Neuronal stem cell (in vitro differentiated cells): ENCODE results near the gene INSR.

Experiments used
- DNase-seq: peaks from one replicate; pipeline ENCODE4 v3.0.0-alpha.2; 2013; ENCODE audit warnings: low spot score
- H2AFZ ChIP-seq: one replicate; pipeline ENCODE4 v1.6.1; 2013; ENCODE audit warnings: mild to moderate bottlenecking, low read length, inconsistent platforms
- H2AK5ac ChIP-seq: 2 replicates; pipeline ENCODE4 v1.6.1; 2013; ENCODE audit warnings: low read depth, mild to moderate bottlenecking, inconsistent platforms, low read length, moderate library complexity, mixed read lengths
- H2BK120ac ChIP-seq: 2 replicates; pipeline ENCODE4 v1.6.1; 2013; ENCODE audit warnings: low read depth, mild to moderate bottlenecking, inconsistent platforms, low read length, moderate library complexity, mixed read lengths
- H2BK12ac ChIP-seq: one replicate; pipeline ENCODE4 v1.6.1; 2013; ENCODE audit warnings: low read length, inconsistent platforms
- H2BK15ac ChIP-seq: 2 replicates; pipeline ENCODE4 v1.6.1; 2013; ENCODE audit warnings: mild to moderate bottlenecking, low read length, inconsistent platforms, mixed read lengths
- H2BK5ac ChIP-seq: one replicate; pipeline ENCODE4 v1.6.1; 2013; ENCODE audit warnings: inconsistent platforms, mild to moderate bottlenecking, low read length, moderate library complexity
- H3K14ac ChIP-seq: one replicate; pipeline ENCODE4 v1.6.1; 2013; ENCODE audit warnings: low read length, inconsistent platforms
- H3K18ac ChIP-seq: 2 replicates; pipeline ENCODE4 v1.6.1; 2013; ENCODE audit warnings: low read length, inconsistent platforms
- H3K23ac ChIP-seq: 2 replicates; pipeline ENCODE4 v1.6.1; 2013; ENCODE audit warnings: low read depth, mild to moderate bottlenecking, mixed read lengths, low read length, inconsistent platforms; ENCODE audit not compliant: poor library complexity
- H3K27ac ChIP-seq: replicated peaks from 3 replicates; pipeline ENCODE4 v1.5.1; 2013; ENCODE audit warnings: low read length, inconsistent platforms
- H3K27me3 ChIP-seq, 3 experiments: 2 replicates each; pipeline ENCODE4 v1.6.1; 2013; ENCODE audit warnings: low read length in 3 of 3, mild to moderate bottlenecking in 2 of 3, inconsistent platforms in 1 of 3, low read depth in 1 of 3, mixed read lengths in 1 of 3, moderate library complexity in 1 of 3; ENCODE audit not compliant: control insufficient read depth in 3 of 3, insufficient read depth in 3 of 3
- H3K36me3 ChIP-seq, 2 donors: replicated peaks in 1 of 2; 2 replicates each; pipeline ENCODE4 v1.6.1; 2013; ENCODE audit warnings: low read length in 2 of 2; ENCODE audit not compliant: control insufficient read depth in 2 of 2, insufficient read depth in 2 of 2
- H3K4ac ChIP-seq: 2 replicates; pipeline ENCODE4 v1.6.1; 2013; ENCODE audit warnings: inconsistent platforms, mild to moderate bottlenecking, low read length, moderate library complexity
- H3K4me1 ChIP-seq, 2 donors: 1 replicate in 1 of 2; 2 replicates in 1 of 2; pipeline ENCODE4 v1.6.1; 2013; ENCODE audit warnings: low read length in 2 of 2, low read depth in 1 of 2; ENCODE audit not compliant: control insufficient read depth in 2 of 2, insufficient read depth in 1 of 2
- H3K4me2 ChIP-seq: one replicate; pipeline ENCODE4 v1.6.1; 2013; ENCODE audit warnings: mild to moderate bottlenecking, low read length, inconsistent platforms; ENCODE audit not compliant: insufficient read depth, poor library complexity, severe bottlenecking
- H3K4me3 ChIP-seq, 2 donors: 2 replicates each; pipeline ENCODE4 v1.5.1; 2013; ENCODE audit warnings: low read length in 2 of 2, mild to moderate bottlenecking in 2 of 2, inconsistent platforms in 1 of 2, moderate library complexity in 1 of 2
- H3K79me1 ChIP-seq: one replicate; pipeline ENCODE4 v1.6.1; 2013; ENCODE audit warnings: low read depth, mild to moderate bottlenecking, inconsistent platforms, low read length, moderate library complexity
- H3K9ac ChIP-seq: one replicate; pipeline ENCODE4 v1.6.1; 2013; ENCODE audit warnings: mild to moderate bottlenecking, low read depth, low read length, inconsistent platforms; ENCODE audit not compliant: poor library complexity
- H3K9me3 ChIP-seq, 2 donors: replicated peaks in 1 of 2; 2 replicates each; pipeline versions ENCODE3 to v1.6.1; 2013; ENCODE audit warnings: low read length in 2 of 2, mild to moderate bottlenecking in 2 of 2, inconsistent platforms in 1 of 2, low read depth in 1 of 2, mixed read lengths in 1 of 2, moderate library complexity in 1 of 2; ENCODE audit not compliant: control insufficient read depth in 2 of 2, insufficient read depth in 1 of 2
- H4K8ac ChIP-seq: one replicate; pipeline ENCODE4 v1.6.1; 2013; ENCODE audit warnings: low read depth, mild to moderate bottlenecking, inconsistent platforms, low read length, moderate library complexity
- H4K91ac ChIP-seq: one replicate; pipeline ENCODE4 v1.6.1; 2013; ENCODE audit warnings: low read length, low read depth, mild to moderate bottlenecking, inconsistent platforms; ENCODE audit not compliant: poor library complexity
- WGBS, 2 donors: extraction: QIAGEN DNeasy Blood & Tissue Kit; methylation state at CpG; one replicate each; pipeline ENCODE4 v1.1.7; 2013; ENCODE audit warnings: missing lambda C conversion rate in 2 of 2, mixed read lengths in 1 of 2; ENCODE audit not compliant: insufficient read length in 2 of 2, insufficient replicate concordance in 1 of 2; ENCODE audit errors: extremely low coverage in 2 of 2; 5-methylcytosine and 5-hydroxymethylcytosine counted together

Gene INSR

DNA sequence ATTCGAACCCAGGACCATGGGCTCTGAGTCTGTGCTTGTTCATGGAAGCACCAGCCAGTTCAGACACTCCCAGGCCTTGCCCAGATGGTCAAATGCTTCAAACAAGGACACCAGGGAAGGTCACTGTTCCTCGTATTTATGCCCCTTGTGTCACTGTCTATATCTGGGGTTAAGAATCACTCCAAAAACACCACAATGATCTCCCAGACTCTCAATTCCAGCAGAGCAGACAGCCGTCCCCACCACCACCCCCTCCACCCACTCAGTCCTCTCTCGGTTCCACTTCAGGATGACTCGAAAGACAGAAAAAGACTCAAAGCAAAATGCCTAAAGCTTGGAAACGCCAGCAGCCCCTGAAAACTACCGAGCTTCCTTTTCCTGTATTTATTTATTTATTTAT lies 79.0 kb downstream of the INSR start:
- no peak overlapping the region for H3K23ac ChIP-seq
- WGBS, 2 donors = no CpG with 5 or more reads among the region's 7 CpGs

DNA sequence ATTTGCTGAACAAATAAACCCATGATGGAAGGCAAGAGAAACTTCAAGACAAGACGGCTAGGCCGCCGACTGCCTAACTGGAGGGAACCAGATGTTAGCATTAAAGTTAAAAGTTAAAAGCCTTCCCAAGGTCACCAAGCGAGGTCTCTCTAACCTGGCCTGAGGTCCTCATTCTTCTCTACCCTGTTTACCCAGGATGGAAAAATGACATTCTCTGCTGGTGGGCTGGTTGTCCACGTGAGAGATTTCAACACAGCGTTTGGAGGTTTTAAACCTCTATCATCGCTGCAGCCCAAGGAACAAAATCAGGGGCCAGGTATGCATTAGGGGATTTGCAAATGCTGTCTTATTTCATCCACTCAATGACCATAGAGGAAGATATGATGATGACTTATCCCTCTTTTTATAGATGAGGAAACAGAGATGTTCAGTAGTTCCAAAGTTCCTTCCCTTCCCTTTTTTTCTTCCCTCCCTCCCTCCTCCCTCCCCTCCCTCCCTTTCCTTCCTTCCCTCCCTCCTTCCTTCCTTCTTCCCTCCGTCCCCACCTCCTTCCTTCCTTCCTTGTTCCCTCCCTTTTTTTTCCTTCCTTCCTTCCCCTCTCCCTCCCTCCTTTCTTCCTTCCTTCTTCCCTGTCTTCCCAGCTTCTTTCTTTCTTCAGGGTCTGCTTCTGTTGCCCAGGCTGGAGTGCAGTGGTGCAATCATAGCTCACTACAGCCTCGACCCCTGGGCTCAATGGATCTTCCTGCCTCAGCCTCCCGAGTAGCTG lies 79.7 kb downstream of the INSR start:
- Histone ChIP-seq H3K18ac (no peak overlapping the region), H2BK5ac (no peak overlapping the region), H2AK5ac (no peak overlapping the region), H3K4me2 (no peak overlapping the region), H3K9me3 (no peaks in the 10 kb centered on the region), H2AFZ (no peak overlapping the region), H3K79me1 (no peaks in the 10 kb centered on the region), H3K27me3 (no peaks in the 10 kb centered on the region), H3K4me1 (peaks cover 3 to 4% of the 10 kb centered on the region in 2 donors), H3K4me3 (no peak overlapping the region), H3K14ac (no peak overlapping the region), H3K4ac (no peak overlapping the region), H3K36me3 (no peaks in the 10 kb centered on the region), H4K91ac (no peak overlapping the region), H3K23ac (no peak overlapping the region), H3K27ac (no peak overlapping the region), H2BK120ac (no peak overlapping the region), H4K8ac (no peak overlapping the region), H2BK12ac (no peak overlapping the region), H3K9ac (no peak overlapping the region), H2BK15ac (no peak overlapping the region)
- no CpG with 5 or more reads among the region's 10 CpGs for WGBS, 2 donors
- DNase-seq = no peak

More for the DNA sequence above, 79.0 kb downstream of the INSR start:
- DNase-seq = no peak
- no peak overlapping the region for H3K9ac ChIP-seq
- H4K91ac ChIP-seq = no peak overlapping the region
- no peak overlapping the region for H2BK120ac ChIP-seq
- no peaks in the 10 kb centered on the region for H3K79me1 ChIP-seq
- peaks cover 3 to 4% of the 10 kb centered on the region in 2 donors for H3K4me1 ChIP-seq
- no peak overlapping the region for H3K4me2 ChIP-seq
- H3K4me3 ChIP-seq = no peak overlapping the region
- H2BK5ac ChIP-seq = no peak overlapping the region
- H3K27ac ChIP-seq = no peak overlapping the region
- no peak overlapping the region for H2BK12ac ChIP-seq
- H3K27me3 ChIP-seq = no peaks in the 10 kb centered on the region
- no peak overlapping the region for H4K8ac ChIP-seq
- H2BK15ac ChIP-seq = no peak overlapping the region
- no peak overlapping the region for H3K14ac ChIP-seq
- no peaks in the 10 kb centered on the region for H3K36me3 ChIP-seq
- H2AK5ac ChIP-seq = no peak overlapping the region
- no peak overlapping the region for H2AFZ ChIP-seq
- no peak overlapping the region for H3K18ac ChIP-seq
- H3K4ac ChIP-seq = no peak overlapping the region
- H3K9me3 ChIP-seq = no peaks in the 10 kb centered on the region

DNA sequence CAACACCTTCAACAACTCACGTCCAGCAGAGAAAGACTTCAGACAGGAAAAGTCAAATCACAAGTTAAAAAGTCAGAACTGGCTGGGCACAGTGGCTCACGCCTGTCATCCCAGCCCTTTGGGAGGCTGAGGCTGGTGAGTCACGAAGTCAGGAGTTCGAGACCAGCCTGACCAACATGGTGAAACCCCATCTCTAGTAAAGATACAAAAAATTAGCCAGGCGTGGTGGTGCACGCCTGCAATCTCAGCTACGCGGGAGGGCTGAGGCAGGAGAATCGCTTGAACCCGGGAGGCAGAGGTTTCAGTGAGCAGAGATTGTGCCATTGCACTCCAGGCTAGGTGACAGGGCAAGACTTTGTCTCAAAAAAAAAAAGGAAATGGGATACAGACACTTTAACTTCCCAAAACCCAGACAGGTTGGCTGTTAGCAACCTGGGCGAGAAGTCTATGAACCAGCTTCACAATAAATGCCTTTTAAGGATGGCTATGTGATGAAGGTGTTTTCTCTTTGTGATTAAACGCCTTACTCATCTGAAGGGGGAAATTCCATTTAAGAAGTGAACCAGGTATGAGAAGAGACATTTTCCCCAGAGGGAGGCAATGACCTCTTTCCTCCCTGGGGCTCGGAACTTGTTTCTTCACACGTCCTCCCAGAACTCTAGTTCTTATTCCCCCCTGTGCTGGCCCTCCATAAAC lies 80.4 kb downstream of the INSR start:
- Histone ChIP-seq H2BK12ac (no peak overlapping the region), H2AFZ (no peak overlapping the region), H3K4me3 (no peak overlapping the region), H3K18ac (no peak overlapping the region), H3K27me3 (no peaks in the 10 kb centered on the region), H2BK120ac (no peak overlapping the region), H4K8ac (peak overlapping the region; percentile 23), H2BK15ac (no peak overlapping the region), H3K4ac (no peak overlapping the region), H3K14ac (no peak overlapping the region), H3K27ac (no peak overlapping the region), H3K9me3 (no peaks in the 10 kb centered on the region), H3K9ac (no peak overlapping the region), H3K79me1 (no peaks in the 10 kb centered on the region), H3K4me1 (peaks cover 3 to 4% of the 10 kb centered on the region in 2 donors), H3K4me2 (no peak overlapping the region), H4K91ac (no peak overlapping the region), H3K36me3 (no peaks in the 10 kb centered on the region), H3K23ac (no peak overlapping the region), H2AK5ac (no peak overlapping the region), H2BK5ac (no peak overlapping the region)
- DNase-seq = no peak
- WGBS, 2 donors = no CpG with 5 or more reads among the region's 14 CpGs

DNA sequence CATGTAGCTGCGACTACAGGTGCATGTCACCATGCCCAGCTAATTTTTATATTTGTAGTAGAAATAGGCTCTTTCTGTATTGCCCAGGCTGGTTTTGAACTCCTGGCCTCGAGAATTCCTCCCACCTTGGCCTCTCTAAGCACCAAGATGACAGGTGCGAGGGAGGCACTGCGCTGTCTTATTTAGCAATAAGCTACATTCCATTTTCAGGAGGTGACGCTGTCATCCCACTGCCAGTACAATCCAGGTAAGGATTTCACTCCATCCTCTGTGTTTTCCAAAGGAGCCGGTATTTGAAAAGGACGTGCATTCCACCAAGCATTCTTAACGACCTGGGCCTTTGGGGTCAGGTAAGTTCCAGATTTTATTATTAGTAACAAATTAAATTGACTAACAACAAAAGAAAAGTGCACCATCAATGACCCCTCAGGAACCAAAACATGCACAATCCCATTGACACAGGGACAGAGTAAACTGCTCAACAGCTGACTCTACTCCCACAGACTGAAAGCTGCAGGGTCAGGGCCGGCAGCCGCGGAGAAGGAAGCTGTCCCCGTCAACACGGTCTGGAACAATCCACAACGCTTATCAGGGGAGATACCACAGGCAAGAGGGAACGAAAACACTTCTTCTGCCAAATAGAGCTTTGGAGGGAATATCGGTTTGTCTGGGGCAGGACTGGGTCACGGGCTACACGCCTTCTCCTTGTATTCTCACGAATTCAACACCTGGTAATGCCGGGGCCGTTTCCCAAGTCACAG lies 82.8 kb downstream of the INSR start:
- Histone ChIP-seq H2AFZ (no peak overlapping the region), H4K8ac (no peak overlapping the region), H3K4me3 (no peak overlapping the region), H3K79me1 (no peaks in the 10 kb centered on the region), H3K27me3 (no peaks in the 10 kb centered on the region), H3K18ac (no peak overlapping the region), H3K36me3 (no peaks in the 10 kb centered on the region), H3K4ac (no peak overlapping the region), H3K4me1 (peaks cover 3 to 4% of the 10 kb centered on the region in 2 donors), H2BK12ac (no peak overlapping the region), H2BK15ac (no peak overlapping the region), H4K91ac (no peak overlapping the region), H2BK120ac (no peak overlapping the region), H3K14ac (no peak overlapping the region), H3K27ac (no peak overlapping the region), H2BK5ac (no peak overlapping the region), H3K4me2 (no peak overlapping the region), H3K23ac (no peak overlapping the region), H2AK5ac (no peak overlapping the region), H3K9me3 (no peaks in the 10 kb centered on the region), H3K9ac (no peak overlapping the region)
- DNase-seq = no peak
- WGBS, 2 donors = no CpG with 5 or more reads among the region's 21 CpGs
